Epithelial cell of proximal tubule (primary cell): Measurements from ENCODE around the gene CASP4. TPM values are rescaled to one million over a fixed set of nuclear protein-coding genes. Genes with fewer than 3 reads are reported as not detected.
"Not testable (repeated sequence)": the region's sequence is repeated elsewhere in the genome, so short reads cannot be mapped to it uniquely, and the experiment has no call there.

Experiments used
- DNase-seq: peaks from one replicate; pipeline ENCODE4 v3.0.0-alpha.2; 2011; ENCODE audit warnings: low read depth
- H3K4me3 ChIP-seq: 2 replicates; pipeline ENCODE4 v1.5.1; 2011; ENCODE audit warnings: low read depth, mild to moderate bottlenecking, low read length
- total RNA-seq: library from RNA; depleted of rRNA; stranded (reverse); fragments of >200 nt; gene quantifications from 2 replicates; pipeline ENCODE4 v1.2.3, GENCODE V29; 2015
- TF ChIP-seq, protein P1 (sequence below): conservative IDR thresholded peaks from 2 replicates; pipeline ENCODE4 v1.5.1; 2012; ENCODE audit warnings: low read depth, mild to moderate bottlenecking, low read length

The CASP4 gene
- total RNA-seq, 1 donor from 2014 or later: 27.6 TPM

DNA sequence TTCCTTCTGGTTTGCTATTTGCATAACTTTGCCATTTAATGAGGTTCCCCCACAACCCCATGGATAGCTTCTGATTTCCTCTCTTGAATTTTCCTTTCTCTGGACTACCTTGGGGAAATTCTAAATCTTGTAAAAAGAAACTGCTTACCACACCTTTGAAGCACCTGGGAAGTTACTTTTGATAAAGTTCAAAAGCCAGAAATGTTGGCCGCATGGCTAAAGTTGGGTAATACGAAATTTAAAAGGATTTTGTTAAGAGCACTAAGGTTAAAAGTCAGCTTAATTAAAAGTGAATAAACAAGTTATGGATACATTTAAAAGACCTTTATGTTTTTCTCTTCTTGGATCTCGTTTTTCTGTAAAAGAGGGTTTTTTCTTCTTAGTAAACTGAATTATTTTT lies 5.5 kb downstream of the CASP4 start:
- no peak for DNase-seq
- H3K4me3 ChIP-seq: no peak overlapping the region
- TF ChIP-seq, protein P1, sequence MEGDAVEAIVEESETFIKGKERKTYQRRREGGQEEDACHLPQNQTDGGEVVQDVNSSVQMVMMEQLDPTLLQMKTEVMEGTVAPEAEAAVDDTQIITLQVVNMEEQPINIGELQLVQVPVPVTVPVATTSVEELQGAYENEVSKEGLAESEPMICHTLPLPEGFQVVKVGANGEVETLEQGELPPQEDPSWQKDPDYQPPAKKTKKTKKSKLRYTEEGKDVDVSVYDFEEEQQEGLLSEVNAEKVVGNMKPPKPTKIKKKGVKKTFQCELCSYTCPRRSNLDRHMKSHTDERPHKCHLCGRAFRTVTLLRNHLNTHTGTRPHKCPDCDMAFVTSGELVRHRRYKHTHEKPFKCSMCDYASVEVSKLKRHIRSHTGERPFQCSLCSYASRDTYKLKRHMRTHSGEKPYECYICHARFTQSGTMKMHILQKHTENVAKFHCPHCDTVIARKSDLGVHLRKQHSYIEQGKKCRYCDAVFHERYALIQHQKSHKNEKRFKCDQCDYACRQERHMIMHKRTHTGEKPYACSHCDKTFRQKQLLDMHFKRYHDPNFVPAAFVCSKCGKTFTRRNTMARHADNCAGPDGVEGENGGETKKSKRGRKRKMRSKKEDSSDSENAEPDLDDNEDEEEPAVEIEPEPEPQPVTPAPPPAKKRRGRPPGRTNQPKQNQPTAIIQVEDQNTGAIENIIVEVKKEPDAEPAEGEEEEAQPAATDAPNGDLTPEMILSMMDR: no peak

DNA sequence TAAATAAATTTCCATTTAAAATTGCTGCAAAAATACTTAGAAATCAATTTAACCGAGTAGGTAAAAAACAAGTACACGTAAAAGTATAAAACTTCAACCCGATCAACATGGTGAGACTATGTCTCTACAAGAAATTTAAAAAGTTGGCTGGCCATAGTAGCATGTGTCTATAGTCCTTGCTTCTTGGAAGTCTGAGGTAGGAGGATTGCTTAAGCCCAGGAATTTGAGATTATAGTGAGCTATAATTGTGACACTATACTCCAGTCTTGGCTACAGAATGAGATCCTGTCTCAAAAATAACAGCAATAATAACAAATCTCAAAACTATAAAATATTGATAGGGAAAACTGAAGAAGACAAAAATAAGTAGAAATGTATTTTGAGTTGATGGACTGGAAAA lies 11.1 kb downstream of the CASP4 start:
- no peak for DNase-seq
- H3K4me3 ChIP-seq: no peak overlapping the region
- TF ChIP-seq, protein P1: no peak

DNA sequence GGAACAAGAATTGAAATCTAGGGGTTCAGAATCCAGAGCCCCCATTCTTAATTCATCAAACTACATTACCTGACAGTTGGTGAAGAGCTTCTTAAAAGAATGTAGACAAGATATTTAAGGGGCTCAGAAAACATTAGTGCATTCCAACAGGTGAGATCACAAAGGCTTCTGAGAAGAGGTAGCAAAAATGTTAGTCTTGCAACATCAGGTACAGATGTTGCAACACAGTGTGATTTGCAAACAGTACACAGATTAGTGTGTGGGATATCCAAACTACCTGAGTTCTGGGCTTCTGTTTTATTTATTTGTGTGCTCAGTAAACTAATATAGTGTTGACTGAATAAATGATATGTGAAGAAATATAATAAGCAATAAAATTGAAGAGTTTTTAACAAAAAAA lies 11.8 kb downstream of the CASP4 start:
- peak; percentile 22 for DNase-seq
- TF ChIP-seq, protein P1: no peak
- H3K4me3 ChIP-seq: no peak overlapping the region

DNA sequence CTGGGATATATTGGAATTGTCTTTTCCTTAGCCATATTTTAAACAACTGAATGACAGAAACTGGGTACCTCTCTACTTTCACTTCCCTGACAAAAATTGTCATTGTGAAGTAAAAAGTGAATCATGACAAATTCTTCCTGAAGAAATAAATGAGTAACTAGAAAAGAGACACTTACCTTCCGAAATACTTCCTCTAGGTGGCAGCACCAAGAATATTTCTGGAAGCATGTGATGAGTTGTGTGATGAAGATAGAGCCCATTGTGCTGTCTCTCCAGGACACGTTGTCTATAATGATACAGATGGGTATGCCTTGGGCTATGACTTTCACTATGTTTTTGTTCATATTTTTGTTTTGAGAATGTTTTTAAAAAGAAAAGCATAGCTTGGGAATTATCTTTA lies 21.5 kb downstream of the CASP4 start:
- TF ChIP-seq, protein P1: peak; percentile 61
- DNase-seq: peak; percentile 44

DNA sequence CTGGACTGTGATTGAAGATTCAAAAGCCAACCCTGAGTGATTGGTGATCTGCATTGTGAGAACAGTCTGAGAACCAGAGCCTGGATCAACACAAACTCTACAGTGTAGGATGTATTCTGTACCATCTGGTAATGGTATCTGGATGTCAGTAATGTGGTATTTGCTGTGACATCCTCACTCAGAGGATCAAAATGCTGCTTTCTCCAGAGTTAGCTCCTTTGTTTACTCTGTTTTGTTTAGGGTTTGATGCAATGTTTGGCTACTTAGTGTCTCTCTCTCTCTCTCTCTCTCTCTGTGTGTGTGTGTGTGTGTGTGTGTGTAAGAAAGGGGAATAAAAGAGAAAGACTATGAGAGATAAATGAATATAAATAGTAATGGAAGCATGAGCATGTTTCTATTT lies 24.3 kb downstream of the CASP4 start:
- DNase-seq: no peak
- TF ChIP-seq, protein P1: no peak
- no peak overlapping the region for H3K4me3 ChIP-seq

More for the DNA sequence above, 21.5 kb downstream of the CASP4 start:
- H3K4me3 ChIP-seq: no peak overlapping the region

DNA sequence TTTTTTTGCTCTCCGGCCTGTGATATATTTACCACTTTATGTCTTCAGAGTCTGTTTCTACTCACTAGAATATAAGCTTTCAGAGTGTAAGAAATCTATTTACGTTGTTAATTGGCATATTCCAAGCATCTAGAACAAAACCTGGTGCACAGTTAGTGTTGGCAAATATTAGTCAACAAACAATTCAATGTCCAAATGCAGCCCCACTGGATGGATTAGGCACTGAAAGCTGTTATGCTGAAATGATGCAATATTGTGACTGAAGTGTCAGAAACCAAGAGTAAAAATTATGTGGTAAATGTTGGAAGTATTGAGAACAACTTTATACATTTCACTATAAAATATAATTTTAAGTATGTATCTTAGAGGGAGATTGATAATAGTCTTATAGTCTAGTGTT lies 24.8 kb downstream of the CASP4 start:
- no peak overlapping the region for H3K4me3 ChIP-seq
- TF ChIP-seq, protein P1: no peak
- no peak for DNase-seq

DNA sequence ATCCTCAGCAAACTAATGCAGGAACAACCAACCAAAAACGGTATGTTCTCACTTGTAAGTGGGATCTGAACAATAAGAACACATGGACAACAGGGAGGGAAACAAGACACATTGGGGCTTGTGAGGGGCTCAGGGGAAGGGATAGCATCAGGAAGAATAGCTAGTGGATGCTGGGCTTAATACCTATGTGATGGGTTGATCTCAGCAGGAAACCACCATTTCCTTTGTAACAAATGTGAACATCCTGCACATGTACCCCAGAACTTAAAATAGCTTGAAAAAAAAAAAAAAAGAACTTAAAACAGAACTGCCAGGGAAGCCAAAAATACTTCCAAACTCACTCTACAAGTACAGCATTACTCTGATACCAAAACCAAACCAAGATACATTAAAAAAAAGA lies 33.8 kb downstream of the CASP4 start:
- TF ChIP-seq, protein P1: no peak
- DNase-seq: no peak
- H3K4me3 ChIP-seq: no peak overlapping the region

DNA sequence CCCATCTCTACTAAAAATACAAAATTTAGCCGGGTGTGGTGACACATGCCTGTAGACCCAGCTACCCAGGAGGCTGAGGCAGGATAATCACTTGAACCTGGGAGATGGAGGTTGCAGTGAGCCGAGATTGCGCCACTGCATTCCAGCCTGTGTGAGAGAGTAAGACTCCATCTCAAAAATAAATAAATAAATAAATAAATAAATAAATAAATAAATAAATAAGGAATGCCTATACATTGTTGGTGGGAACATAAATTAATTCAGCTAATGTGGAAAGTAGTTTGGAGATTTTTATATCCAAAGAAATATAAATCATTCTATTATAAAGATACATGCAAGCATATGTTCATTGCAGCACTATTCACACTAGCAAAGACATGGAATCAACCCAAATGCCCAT lies 34.3 kb downstream of the CASP4 start:
- not testable (repeated sequence) for DNase-seq, H3K4me3 ChIP-seq
